ENCODE data around the gene PCDHB14. TPM values are rescaled to one million over a fixed set of nuclear protein-coding genes. Genes with fewer than 3 reads are reported as not detected.
"Not testable (repeated sequence)": the region's sequence is repeated elsewhere in the genome, so short reads cannot be mapped to it uniquely, and the experiment has no call there.

Gene PCDHB14
- total RNA-seq, 4 donors from 2014 or later: 0.62 to 1.9 (median 0.76) TPM

GRCh38 chr5:141180313-141180712, 42.8 kb upstream of the PCDHB14 start:
- DNase-seq (no peak), ATAC-seq (no peak)
- H3K36me3 ChIP-seq: no peaks in the 10 kb centered on the region
- in situ Hi-C loops (cut with MboI; ENCODE audit: low sequenced_read_pairs in 4 of 4) (no loop called here), intact Hi-C loops (cut with DNase I; ENCODE audit: low total_unique reads) (no loop called here)
- peaks cover 0 to 48% (median 26%) of the 10 kb centered on the region in 3 donors for H3K27me3 ChIP-seq
- peaks cover 0 to 17% (median 11%) of the 10 kb centered on the region in 3 donors for H3K9me3 ChIP-seq
- TF ChIP-seq, protein P1, sequence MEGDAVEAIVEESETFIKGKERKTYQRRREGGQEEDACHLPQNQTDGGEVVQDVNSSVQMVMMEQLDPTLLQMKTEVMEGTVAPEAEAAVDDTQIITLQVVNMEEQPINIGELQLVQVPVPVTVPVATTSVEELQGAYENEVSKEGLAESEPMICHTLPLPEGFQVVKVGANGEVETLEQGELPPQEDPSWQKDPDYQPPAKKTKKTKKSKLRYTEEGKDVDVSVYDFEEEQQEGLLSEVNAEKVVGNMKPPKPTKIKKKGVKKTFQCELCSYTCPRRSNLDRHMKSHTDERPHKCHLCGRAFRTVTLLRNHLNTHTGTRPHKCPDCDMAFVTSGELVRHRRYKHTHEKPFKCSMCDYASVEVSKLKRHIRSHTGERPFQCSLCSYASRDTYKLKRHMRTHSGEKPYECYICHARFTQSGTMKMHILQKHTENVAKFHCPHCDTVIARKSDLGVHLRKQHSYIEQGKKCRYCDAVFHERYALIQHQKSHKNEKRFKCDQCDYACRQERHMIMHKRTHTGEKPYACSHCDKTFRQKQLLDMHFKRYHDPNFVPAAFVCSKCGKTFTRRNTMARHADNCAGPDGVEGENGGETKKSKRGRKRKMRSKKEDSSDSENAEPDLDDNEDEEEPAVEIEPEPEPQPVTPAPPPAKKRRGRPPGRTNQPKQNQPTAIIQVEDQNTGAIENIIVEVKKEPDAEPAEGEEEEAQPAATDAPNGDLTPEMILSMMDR (IDR thresholded peaks at IDR 0.05 in 4 of 5, conservative IDR thresholded peaks at IDR 0.05 in 1 of 5): no peak
- no peak for TF ChIP-seq POLR2A (IDR thresholded peaks at IDR 0.05)
- H3K4me1 ChIP-seq: no peaks in the 10 kb centered on the region
- no peak overlapping the region for H3K4me3 ChIP-seq
- no peak overlapping the region for H3K27ac ChIP-seq

DNA sequence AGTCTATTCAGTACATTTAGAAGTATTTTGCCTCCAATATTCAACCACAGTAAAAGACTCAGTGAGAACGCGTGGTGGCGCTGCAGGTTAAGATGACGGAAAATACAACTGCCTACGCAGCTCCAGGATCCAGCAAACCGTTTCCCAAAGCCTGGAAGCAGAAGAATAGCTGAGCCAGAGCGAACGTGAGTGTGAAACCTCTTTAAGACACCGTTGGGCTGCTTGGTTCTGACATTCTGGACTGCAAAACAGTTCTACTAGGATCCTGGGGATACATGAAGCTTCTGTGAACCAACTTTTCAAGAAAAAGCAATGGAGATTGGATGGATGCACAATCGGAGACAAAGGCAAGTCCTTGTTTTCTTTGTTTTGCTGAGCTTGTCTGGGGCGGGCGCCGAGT, 40.9 kb upstream of the PCDHB14 start, which contains the start of gene PCDHB16:
Gene PCDHB16 (plus strand): TSS at position 140 of the 400 bp plus-strand sequence. CDS start 173 bp downstream, at position 313.
- Histone ChIP-seq H3K9me3 (peaks cover 5 to 10% (median 7%) of the 10 kb centered on the region in 3 donors), H3K4me1 (no peaks in the 10 kb centered on the region), H3K4me3 (peak within 1 kb of the TSS; percentile 35 to 45 (median 38)), H3K27me3 (peaks cover 0 to 33% (median 14%) of the 10 kb centered on the region in 3 donors), H3K36me3 (no peaks in the 10 kb centered on the region), H3K27ac (peak within 1 kb of the TSS in 1 of 4 donors; percentile 25)
- in situ Hi-C loops (cut with MboI; ENCODE audit: low sequenced_read_pairs in 4 of 4) (no loop called here), intact Hi-C loops (cut with DNase I; ENCODE audit: low total_unique reads) (no loop called here)
- ATAC-seq: peak in 1 of 2 donors; percentile 27
- no peak for DNase-seq
- TF ChIP-seq, protein P1 (IDR thresholded peaks at IDR 0.05 in 4 of 5, conservative IDR thresholded peaks at IDR 0.05 in 1 of 5): peak in 1 of 5 experiments; percentile 25
- no peak for TF ChIP-seq POLR2A (IDR thresholded peaks at IDR 0.05)

DNA sequence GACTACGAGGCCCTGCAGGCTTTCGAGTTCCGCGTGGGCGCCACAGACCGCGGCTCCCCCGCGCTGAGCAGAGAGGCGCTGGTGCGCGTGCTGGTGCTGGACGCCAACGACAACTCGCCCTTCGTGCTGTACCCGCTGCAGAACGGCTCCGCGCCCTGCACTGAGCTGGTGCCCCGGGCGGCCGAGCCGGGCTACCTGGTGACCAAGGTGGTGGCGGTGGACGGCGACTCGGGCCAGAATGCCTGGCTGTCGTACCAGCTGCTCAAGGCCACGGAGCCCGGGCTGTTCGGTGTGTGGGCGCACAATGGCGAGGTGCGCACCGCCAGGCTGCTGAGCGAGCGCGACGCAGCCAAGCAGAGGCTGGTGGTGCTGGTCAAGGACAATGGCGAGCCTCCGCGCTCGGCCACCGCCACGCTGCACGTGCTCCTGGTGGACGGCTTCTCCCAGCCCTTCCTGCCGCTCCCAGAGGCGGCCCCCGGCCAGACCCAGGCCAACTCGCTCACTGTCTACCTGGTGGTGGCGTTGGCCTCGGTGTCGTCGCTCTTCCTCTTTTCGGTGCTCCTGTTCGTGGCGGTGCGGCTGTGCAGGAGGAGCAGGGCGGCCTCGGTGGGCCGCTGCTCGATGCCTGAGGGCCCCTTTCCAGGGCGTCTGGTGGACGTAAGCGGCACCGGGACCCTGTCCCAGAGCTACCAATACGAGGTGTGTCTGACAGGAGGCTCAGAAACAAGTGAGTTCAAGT, 38.9 kb upstream of the PCDHB14 start:
- DNase-seq; intact Hi-C loops (cut with DNase I; ENCODE audit: low total_unique reads); H3K36me3 ChIP-seq; ATAC-seq; H3K27ac ChIP-seq; H3K9me3 ChIP-seq; H3K4me1 ChIP-seq; in situ Hi-C loops (cut with MboI; ENCODE audit: low sequenced_read_pairs in 4 of 4): not testable (repeated sequence)
- H3K4me3 ChIP-seq: peak overlapping the region in 1 of 4 donors; percentile 31
- peaks cover 0 to 16% (median 6%) of the 10 kb centered on the region in 3 donors for H3K27me3 ChIP-seq

- Histone ChIP-seq H3K27me3 (peaks cover 0 to 11% (median 3%) of the 10 kb centered on the region in 3 donors), H3K27ac (no peak within 1 kb of the TSS), H3K4me1 (no peaks in the 10 kb centered on the region), H3K9me3 (peaks cover 4 to 5% (median 5%) of the 10 kb centered on the region in 3 donors), H3K4me3 (peak within 1 kb of the TSS in 1 of 4 donors; percentile 25), H3K36me3 (no peaks in the 10 kb centered on the region)
- no peak for TF ChIP-seq POLR2A (IDR thresholded peaks at IDR 0.05)
- TF ChIP-seq, protein P1 (IDR thresholded peaks at IDR 0.05 in 4 of 5, conservative IDR thresholded peaks at IDR 0.05 in 1 of 5): no peak
- intact Hi-C loops (cut with DNase I; ENCODE audit: low total_unique reads) (no loop called here), in situ Hi-C loops (cut with MboI; ENCODE audit: low sequenced_read_pairs in 4 of 4) (no loop called here)
- no peak for DNase-seq
- ATAC-seq: no peak
These were observed 36.1 kb upstream of the PCDHB14 start, which contains the start of gene PCDHB9 for GRCh38 chr5:141186897-141187512. PCDHB9 (plus strand) TSS chr5:141187161; CDS start chr5:141187319, 158 bp downstream.

- intact Hi-C loops (cut with DNase I; ENCODE audit: low total_unique reads); H3K9me3 ChIP-seq; in situ Hi-C loops (cut with MboI; ENCODE audit: low sequenced_read_pairs in 4 of 4); H3K27ac ChIP-seq; H3K4me3 ChIP-seq; H3K4me1 ChIP-seq; H3K36me3 ChIP-seq; DNase-seq; ATAC-seq: not testable (repeated sequence)
- H3K27me3 ChIP-seq: peaks cover 0 to 11% (median 3%) of the 10 kb centered on the region in 3 donors
These were observed 34.5 kb upstream of the PCDHB14 start for GRCh38 chr5:141188682-141189081.

- ATAC-seq; H3K4me1 ChIP-seq; H3K27ac ChIP-seq; in situ Hi-C loops (cut with MboI; ENCODE audit: low sequenced_read_pairs in 4 of 4); DNase-seq; H3K36me3 ChIP-seq; intact Hi-C loops (cut with DNase I; ENCODE audit: low total_unique reads); H3K9me3 ChIP-seq; H3K4me3 ChIP-seq: not testable (repeated sequence)
- H3K27me3 ChIP-seq: peaks cover 0 to 11% (median 3%) of the 10 kb centered on the region in 3 donors
These were observed 34.0 kb upstream of the PCDHB14 start for GRCh38 chr5:141189131-141189530.

Measured in gastrocnemius medialis (tissue), 4 donors.